ENCODE data around the gene APOA4. TPM values are rescaled to one million over a fixed set of nuclear protein-coding genes. Genes with fewer than 3 reads are reported as not detected.

The APOA4 gene
- total and polyA plus RNA-seq, 2 donors (not counting 3 experiments of a cell fraction or from before 2014, with no cell fraction given) = not detected

- no peaks in the 10 kb centered on the region for H3K27me3 ChIP-seq (ENCODE audit: control insufficient read depth in 2 of 2, insufficient read depth in 2 of 2, low read length in 2 of 2)
- H3K4me3 ChIP-seq (replicated peaks in 1 of 3; ENCODE audit: insufficient read depth in 1 of 3, low read depth in 1 of 3, low read length in 3 of 3) = no peak overlapping the region
- no peak overlapping the region for H3K27ac ChIP-seq (ENCODE audit: insufficient read depth, low read depth, low read length)
- H2AFZ ChIP-seq (ENCODE audit: low read depth, low read length) = no peak overlapping the region
- ChIA-PET POLR2A (no interaction called here), CTCF (interaction anchor here (2.8 kb wide), 1 partner anchor 23 kb away, joined by 8 read pairs; no protein-coding TSS in a partner anchor)
- H3K9me3 ChIP-seq (replicated peaks; ENCODE audit: control insufficient read depth, insufficient read depth, low read length) = no peaks in the 10 kb centered on the region
- no peak for FAIRE-seq
- no TSS peak for BruUV-seq (replicated peaks)
- no peaks in the 10 kb centered on the region for H3K9me1 ChIP-seq (replicated peaks; ENCODE audit: control insufficient read depth, extremely low read depth, insufficient read depth, low read length)
- H3K4me1 ChIP-seq (ENCODE audit: control insufficient read depth, extremely low read depth, insufficient read depth, low read length) = peaks cover 14% of the 10 kb centered on the region
- no peak for DNase-seq (ENCODE audit: low read depth, low spot score)
- dilution Hi-C loops (cut with MboI; ENCODE audit: extremely low pct_ligation_motif_present, low sequenced_read_pairs) (no loop called here), intact Hi-C loops (cut with micrococcal nuclease) (no loop called here)
- no peaks in the 10 kb centered on the region for H4K20me1 ChIP-seq (replicated peaks; ENCODE audit: control insufficient read depth, extremely low read depth, insufficient read depth, low read length)
- TF ChIP-seq, protein P1, sequence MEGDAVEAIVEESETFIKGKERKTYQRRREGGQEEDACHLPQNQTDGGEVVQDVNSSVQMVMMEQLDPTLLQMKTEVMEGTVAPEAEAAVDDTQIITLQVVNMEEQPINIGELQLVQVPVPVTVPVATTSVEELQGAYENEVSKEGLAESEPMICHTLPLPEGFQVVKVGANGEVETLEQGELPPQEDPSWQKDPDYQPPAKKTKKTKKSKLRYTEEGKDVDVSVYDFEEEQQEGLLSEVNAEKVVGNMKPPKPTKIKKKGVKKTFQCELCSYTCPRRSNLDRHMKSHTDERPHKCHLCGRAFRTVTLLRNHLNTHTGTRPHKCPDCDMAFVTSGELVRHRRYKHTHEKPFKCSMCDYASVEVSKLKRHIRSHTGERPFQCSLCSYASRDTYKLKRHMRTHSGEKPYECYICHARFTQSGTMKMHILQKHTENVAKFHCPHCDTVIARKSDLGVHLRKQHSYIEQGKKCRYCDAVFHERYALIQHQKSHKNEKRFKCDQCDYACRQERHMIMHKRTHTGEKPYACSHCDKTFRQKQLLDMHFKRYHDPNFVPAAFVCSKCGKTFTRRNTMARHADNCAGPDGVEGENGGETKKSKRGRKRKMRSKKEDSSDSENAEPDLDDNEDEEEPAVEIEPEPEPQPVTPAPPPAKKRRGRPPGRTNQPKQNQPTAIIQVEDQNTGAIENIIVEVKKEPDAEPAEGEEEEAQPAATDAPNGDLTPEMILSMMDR (IDR thresholded peaks at IDR 0.05; ENCODE audit: extremely low read depth in 1 of 2, insufficient read depth in 1 of 2, low read depth in 1 of 2, low read length in 2 of 2) = no peak
- TF ChIP-seq MAX (IDR thresholded peaks at IDR 0.05; ENCODE audit: insufficient read depth, insufficient read length) = no peak
- TF ChIP-seq JUN (IDR thresholded peaks at IDR 0.05; ENCODE audit: borderline replicate concordance, insufficient read depth, insufficient read length, low read depth) = no peak
- no peak for TF ChIP-seq POLR2AphosphoS5 (IDR thresholded peaks at IDR 0.05; ENCODE audit: insufficient read depth, low read depth, low read length)
- TF ChIP-seq MYC (IDR thresholded peaks at IDR 0.05; ENCODE audit: low read depth, low read length) = no peak
- no peak for TF ChIP-seq FOS (IDR thresholded peaks at IDR 0.05; ENCODE audit: borderline replicate concordance, insufficient read depth, low read length)
- H3K79me2 ChIP-seq (ENCODE audit: control insufficient read depth, insufficient read depth, low read length) = no peaks in the 10 kb centered on the region
- H3K9ac ChIP-seq (replicated peaks; ENCODE audit: extremely low read depth, insufficient read depth, low read length) = no peak overlapping the region
- no peak overlapping the region for H3K4me2 ChIP-seq (ENCODE audit: insufficient read depth, low read length)
- H3K36me3 ChIP-seq (ENCODE audit: control insufficient read depth in 2 of 2, extremely low read depth in 1 of 2, insufficient read depth in 2 of 2, low read length in 2 of 2) = peaks cover 2 to 19% of the 10 kb centered on the region in 2 experiments
Observed at GRCh38 chr11:116859175-116859574, 36.1 kb upstream of the APOA4 start.
